Muscle layer of colon (tissue), 2 donors: ENCODE data around the gene FAM83E.
"Not testable (repeated sequence)": the region's sequence is repeated elsewhere in the genome, so short reads cannot be mapped to it uniquely, and the experiment has no call there.

Experiments
- H3K27ac ChIP-seq: one replicate; pipeline ENCODE4 v1.7.0; 2013; ENCODE audit warnings: low read depth, mild to moderate bottlenecking, low read length, moderate library complexity
- H3K27me3 ChIP-seq, 2 donors: one replicate each; pipeline ENCODE4 v1.7.0; 2013; ENCODE audit warnings: low read length in 2 of 2, mild to moderate bottlenecking in 2 of 2; ENCODE audit not compliant: insufficient read depth in 2 of 2, control insufficient read depth in 1 of 2
- H3K36me3 ChIP-seq: one replicate; pipeline ENCODE4 v1.7.0; 2013; ENCODE audit warnings: mild to moderate bottlenecking, low read length; ENCODE audit not compliant: insufficient read depth
- H3K4me1 ChIP-seq: one replicate; pipeline ENCODE4 v1.7.0; 2013; ENCODE audit warnings: mild to moderate bottlenecking, low read length; ENCODE audit not compliant: insufficient read depth
- H3K4me3 ChIP-seq, 2 donors: one replicate each; pipeline ENCODE4 v1.7.0; 2013; ENCODE audit warnings: low read length in 2 of 2, low read depth in 1 of 2, mild to moderate bottlenecking in 1 of 2, moderate library complexity in 1 of 2
- H3K9ac ChIP-seq: one replicate; pipeline ENCODE4 v1.7.0; 2013; ENCODE audit warnings: low read length
- H3K9me3 ChIP-seq: one replicate; pipeline ENCODE4 v1.7.0; 2013; ENCODE audit warnings: mild to moderate bottlenecking, low read length
- donor health status: abdominal sarcoma.
- donor health status: Adenocarcinoma of cecum.

FAM83E gene

DNA sequence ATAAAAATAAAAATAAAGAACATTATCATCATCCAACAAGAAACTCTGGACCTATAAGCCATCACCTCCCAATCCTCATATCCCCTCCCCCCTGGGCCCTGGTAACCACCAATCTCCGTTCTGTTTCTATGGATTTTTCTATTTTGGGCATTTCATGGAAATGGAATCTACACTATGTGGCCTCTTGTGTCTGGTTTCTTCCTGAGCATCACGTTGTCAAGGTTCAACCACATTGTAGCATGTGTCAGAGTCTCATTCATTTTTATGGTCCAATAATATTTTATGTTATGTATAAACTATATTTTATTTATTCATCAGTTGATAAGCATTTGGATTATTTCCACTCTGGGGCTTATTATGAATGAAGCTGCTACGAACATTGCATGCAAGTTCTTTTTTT, 36.0 kb downstream of the FAM83E start:
- H3K36me3 ChIP-seq: no peaks in the 10 kb centered on the region
- H3K4me3 ChIP-seq: no peak overlapping the region
- no peaks in the 10 kb centered on the region for H3K27me3 ChIP-seq
- no peaks in the 10 kb centered on the region for H3K9me3 ChIP-seq
- H3K27ac ChIP-seq: no peak overlapping the region
- H3K9ac ChIP-seq: no peak overlapping the region
- H3K4me1 ChIP-seq: no peaks in the 10 kb centered on the region

DNA sequence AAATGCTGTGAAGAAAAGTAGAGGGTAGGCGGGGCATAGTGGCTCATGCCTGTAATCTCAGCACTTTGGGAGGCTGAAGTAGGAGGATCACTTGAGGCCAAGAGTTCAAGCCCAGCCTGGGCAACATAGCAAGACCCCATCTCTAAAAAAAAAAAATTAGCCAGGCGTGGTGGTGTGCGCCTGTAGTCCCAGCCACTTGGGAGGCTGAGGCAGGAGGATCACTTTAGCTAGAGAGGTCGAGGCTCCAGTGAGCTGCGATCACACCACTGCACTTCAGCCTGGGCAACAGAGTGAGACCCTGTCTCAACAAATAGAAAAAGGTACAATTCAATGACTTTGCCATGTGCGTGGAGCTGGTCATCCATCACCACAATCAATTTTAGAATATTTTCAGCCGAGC, 37.0 kb downstream of the FAM83E start:
- H3K4me1 ChIP-seq, H3K9me3 ChIP-seq, H3K27ac ChIP-seq, H3K9ac ChIP-seq, H3K27me3 ChIP-seq, H3K4me3 ChIP-seq, H3K36me3 ChIP-seq: not testable (repeated sequence)

DNA sequence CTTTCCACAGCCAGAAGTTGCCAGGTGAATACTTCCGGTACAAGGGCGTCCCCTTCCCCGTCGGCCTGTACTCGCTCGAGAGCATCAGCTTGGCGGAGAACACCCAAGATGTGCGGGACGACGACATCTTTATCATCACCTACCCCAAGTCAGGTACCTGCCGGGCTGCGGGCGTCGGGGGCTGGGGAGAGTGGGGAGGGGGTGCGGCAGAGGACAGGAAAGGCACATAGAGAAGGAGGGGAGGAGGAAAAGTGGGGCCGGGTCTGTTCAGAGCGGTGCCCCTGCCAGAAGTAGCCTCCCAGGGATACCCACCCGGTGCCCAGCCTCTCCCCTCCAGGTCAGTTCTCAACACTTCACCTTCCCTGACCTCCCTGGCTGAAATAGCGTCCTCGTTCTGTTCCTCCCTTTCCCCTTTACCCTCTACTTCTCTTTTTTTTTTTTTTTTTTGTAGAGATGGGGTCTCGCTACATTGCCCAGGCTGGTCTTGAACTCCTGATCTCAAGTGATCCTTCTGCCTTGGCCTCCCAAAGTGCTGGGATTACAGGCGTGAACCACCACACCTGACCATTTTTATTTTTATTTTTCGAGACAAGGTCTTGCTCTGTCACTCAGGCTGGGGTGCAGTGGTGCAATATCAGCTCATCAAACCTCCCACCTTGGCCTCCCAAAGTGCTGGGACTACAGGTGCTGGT, 38.8 kb downstream of the FAM83E start:
- Histone ChIP-seq H3K9ac (no peak overlapping the region), H3K9me3 (no peaks in the 10 kb centered on the region), H3K27me3 (no peaks in the 10 kb centered on the region), H3K4me1 (no peaks in the 10 kb centered on the region), H3K4me3 (no peak overlapping the region), H3K36me3 (no peaks in the 10 kb centered on the region), H3K27ac (no peak overlapping the region)

DNA sequence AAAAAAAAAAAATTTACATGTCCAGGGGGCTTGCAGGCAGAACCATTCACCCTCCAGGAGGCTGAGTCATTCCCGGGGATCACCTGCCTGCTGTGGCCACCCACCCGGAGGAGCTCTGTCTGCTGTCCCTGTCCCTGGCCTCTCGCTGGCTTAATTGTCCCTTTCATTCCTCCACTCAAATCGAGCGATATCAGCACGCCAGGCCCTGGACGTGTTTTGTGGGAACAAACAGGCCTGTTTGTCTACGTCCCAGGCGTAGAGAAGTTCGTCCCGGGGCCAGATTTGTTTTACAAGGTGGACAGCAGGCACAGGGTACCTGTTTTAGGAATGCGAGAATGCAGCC, 41.7 kb downstream of the FAM83E start:
- Histone ChIP-seq H3K4me1 (peaks cover 2% of the 10 kb centered on the region), H3K27me3 (no peaks in the 10 kb centered on the region), H3K9ac (no peak overlapping the region), H3K27ac (no peak overlapping the region), H3K36me3 (no peaks in the 10 kb centered on the region), H3K4me3 (no peak overlapping the region), H3K9me3 (no peaks in the 10 kb centered on the region)

DNA sequence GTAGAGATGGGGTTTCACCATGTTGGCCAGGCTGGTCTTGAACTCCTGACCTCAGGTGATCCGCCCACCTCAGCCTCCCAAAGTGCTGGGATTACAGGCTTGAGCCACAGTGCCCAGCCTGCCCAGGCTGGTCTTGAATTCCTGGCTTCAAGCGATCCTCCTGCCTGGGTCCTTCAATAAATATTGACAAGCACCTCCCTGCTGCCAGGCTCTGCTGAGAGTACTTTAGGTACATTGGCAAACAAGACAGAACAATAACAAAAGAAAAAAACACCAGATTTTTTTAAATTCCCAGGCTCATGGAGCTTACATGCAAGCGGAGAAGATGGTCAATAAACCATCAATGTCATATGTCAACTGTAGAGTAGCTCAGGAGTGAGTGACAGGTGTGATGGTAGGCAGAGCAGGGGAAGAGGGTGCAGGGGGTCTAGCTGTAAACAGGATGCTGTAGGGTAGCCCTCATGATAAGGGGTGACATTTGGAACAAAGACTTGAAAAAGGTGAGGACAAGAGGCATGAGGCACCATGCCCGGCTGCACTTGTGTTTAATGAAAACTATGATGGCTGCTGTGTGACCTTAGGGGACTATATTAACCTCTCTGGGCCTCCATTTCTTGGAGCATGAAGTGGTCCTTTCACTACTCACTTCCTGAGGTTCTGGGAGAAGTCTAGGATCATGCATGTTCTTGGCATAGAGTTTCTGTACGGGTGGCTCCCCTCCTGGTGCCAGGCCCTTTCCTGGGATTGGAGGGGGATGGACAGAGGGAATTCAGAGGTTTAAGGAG, 43.3 kb downstream of the FAM83E start:
- H3K36me3 ChIP-seq: no peaks in the 10 kb centered on the region
- peaks cover 10% of the 10 kb centered on the region for H3K4me1 ChIP-seq
- H3K9me3 ChIP-seq: no peaks in the 10 kb centered on the region
- no peak overlapping the region for H3K27ac ChIP-seq
- H3K27me3 ChIP-seq: no peaks in the 10 kb centered on the region
- no peak overlapping the region for H3K4me3 ChIP-seq
- H3K9ac ChIP-seq: no peak overlapping the region

DNA sequence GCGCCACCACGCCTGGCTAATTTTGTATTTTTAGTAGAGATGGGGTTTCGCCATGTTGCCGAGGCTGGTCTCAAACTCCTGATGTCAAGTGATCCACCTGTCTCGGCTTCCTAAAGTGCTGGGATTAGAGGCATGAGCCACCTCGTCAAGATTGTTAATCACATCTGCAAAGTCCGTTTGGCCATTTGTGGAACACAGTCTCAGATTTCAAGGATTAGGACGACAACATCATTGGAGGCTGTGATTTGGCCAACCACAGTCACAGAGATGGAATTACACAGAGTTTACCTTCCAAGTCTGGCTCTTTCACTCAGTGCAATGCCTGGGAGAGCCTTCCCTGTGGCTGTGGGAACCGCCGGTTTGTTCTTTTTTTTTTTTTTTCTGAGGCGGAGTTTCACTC, 45.1 kb downstream of the FAM83E start:
- Histone ChIP-seq H3K27ac (no peak overlapping the region), H3K27me3 (no peaks in the 10 kb centered on the region), H3K36me3 (no peaks in the 10 kb centered on the region), H3K4me1 (peaks cover 10% of the 10 kb centered on the region), H3K4me3 (no peak overlapping the region), H3K9ac (no peak overlapping the region), H3K9me3 (no peaks in the 10 kb centered on the region)

DNA sequence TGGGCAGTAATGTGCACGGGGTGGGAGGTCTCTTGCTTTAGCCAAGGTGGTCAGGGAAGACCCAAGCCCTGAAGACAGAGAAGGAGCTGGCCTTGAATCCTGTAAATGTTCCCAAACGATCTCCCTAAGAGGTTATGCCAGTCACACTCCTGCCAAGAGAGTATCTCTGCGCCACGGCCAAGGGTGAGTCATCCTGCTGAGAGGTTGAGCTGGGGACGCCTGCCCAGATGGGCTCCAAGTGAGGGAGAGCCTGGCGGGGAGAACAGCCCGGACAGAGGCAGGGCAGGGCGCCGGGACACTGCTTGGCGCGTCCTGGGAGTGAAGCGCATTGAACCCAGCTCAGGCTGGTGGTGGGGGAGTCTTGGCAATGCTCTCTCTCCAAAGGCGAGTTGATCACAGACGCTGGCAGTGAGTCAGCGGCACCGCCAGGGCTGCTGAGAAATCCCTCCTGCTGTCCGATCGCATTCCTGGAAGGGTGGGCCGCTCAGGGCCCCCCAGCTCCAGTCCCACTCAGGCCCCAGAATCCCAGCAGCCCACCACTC, 46.5 kb downstream of the FAM83E start:
- Histone ChIP-seq H3K4me1 (peaks cover 10% of the 10 kb centered on the region), H3K9ac (no peak overlapping the region), H3K9me3 (no peaks in the 10 kb centered on the region), H3K36me3 (no peaks in the 10 kb centered on the region), H3K27ac (peak overlapping the region; percentile 75), H3K27me3 (no peaks in the 10 kb centered on the region), H3K4me3 (no peak overlapping the region)

DNA sequence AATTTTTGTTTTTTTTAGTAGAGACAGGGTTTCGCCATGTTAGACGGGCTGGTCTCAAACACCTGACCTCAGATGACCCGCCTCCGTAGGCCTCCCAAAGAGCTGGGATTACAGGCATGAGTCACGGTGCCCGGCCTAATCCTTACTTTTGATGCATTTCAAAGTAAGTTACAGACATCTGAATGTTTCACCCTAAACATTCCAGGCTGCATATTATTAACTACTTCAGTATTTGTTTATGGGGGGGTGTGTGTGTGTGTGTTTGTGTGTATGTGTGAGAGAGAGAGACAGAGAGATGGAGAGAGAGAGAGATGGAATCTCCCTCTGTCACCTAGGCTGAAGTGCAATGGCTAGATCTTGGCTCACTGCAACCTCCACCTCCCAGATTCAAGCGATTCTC, 49.8 kb downstream of the FAM83E start:
- H3K9ac ChIP-seq: no peak overlapping the region
- H3K36me3 ChIP-seq: no peaks in the 10 kb centered on the region
- H3K27me3 ChIP-seq: no peaks in the 10 kb centered on the region
- H3K9me3 ChIP-seq: no peaks in the 10 kb centered on the region
- no peak overlapping the region for H3K4me3 ChIP-seq
- H3K4me1 ChIP-seq: peaks cover 10% of the 10 kb centered on the region
- no peak overlapping the region for H3K27ac ChIP-seq
